Psoas muscle (tissue), 8 donors: ENCODE results near the gene KCTD6. TPM values are rescaled to one million over a fixed set of nuclear protein-coding genes. Genes with fewer than 3 reads are reported as not detected.

Experiments
- ATAC-seq, 4 donors: fragments of 200-7000 bp; cut with Tn5 transposase; one replicate each; pipeline ENCODE4 v1.9.1; 2020; ENCODE audit warnings: moderate library complexity in 3 of 4, mild to moderate bottlenecking in 2 of 4
- DNase-seq, 2 donors: peaks; one replicate each; pipeline ENCODE4 v3.0.0-alpha.2; 2020
- H3K27ac ChIP-seq: fragments of 200-600 bp; one replicate; pipeline ENCODE4 v1.8.0; 2022
- H3K27me3 ChIP-seq, 3 donors: fragments of 200-600 bp in 1 of 3; one replicate each; pipeline versions ENCODE4 v1.6.1 to v1.8.0; 2013 to 2022; ENCODE audit warnings: low read length in 2 of 3, mild to moderate bottlenecking in 2 of 3, moderate library complexity in 1 of 3; ENCODE audit not compliant: insufficient read depth in 3 of 3
- H3K36me3 ChIP-seq, 2 donors: fragments of 200-600 bp in 1 of 2; one replicate each; pipeline versions ENCODE4 v1.6.1 to v1.8.0; 2013 to 2022; ENCODE audit warnings: low read depth in 1 of 2, mild to moderate bottlenecking in 1 of 2, moderate library complexity in 1 of 2; ENCODE audit not compliant: insufficient read depth in 1 of 2
- H3K4me1 ChIP-seq: fragments of 200-600 bp; one replicate; pipeline ENCODE4 v1.8.0; 2022
- H3K4me3 ChIP-seq: fragments of 200-600 bp; one replicate; pipeline ENCODE4 v1.8.0; 2022; ENCODE audit warnings: mild to moderate bottlenecking
- H3K9me3 ChIP-seq: fragments of 200-600 bp; one replicate; pipeline ENCODE4 v1.8.0; 2022
- WGBS, 3 donors: extraction: QIAGEN DNeasy Blood & Tissue Kit; methylation state at CpG; one replicate each; pipeline versions ENCODE4 v1.1.6 to v1.1.7; 2013; 5-methylcytosine and 5-hydroxymethylcytosine counted together
- intact Hi-C, 2 donors: fragments of 100-400 bp; cut with DNase I; formaldehyde crosslinking; loops; one replicate each; pipeline versions ENCODE4 v1.11.0 to v1.14.2; 2022
- polyA plus RNA-seq, 3 donors: library from polyadenylated mRNA; stranded (reverse); fragments of 200-250 nt; gene quantifications; one replicate each; pipeline ENCODE4 v1.2.3, GENCODE V29; 2013
- total RNA-seq, 4 donors: library from RNA; stranded (reverse); fragmentation: NEBNext Ultra II Directional in 2 of 4; extraction: Animal tissue kit (Norgen Biotek cat#: 25700) in 2 of 4; gene quantifications; one replicate each; pipeline versions ENCODE4 v1.2.1 to v1.2.4, GENCODE V29; 2021 to 2023
- TF ChIP-seq, protein P1 (sequence below): fragments of 200-600 bp; IDR thresholded peaks from one replicate; pipeline ENCODE4 v1.8.0; 2022; ENCODE audit warnings: antibody characterized with exemption
- donor health status: healthy with polysubstance abuse.
- donor health status: DM: no; HTN: no; CAD: no; lungs with moderate emphysema.
- donor health status: Bipolar disorder and iron deficiency.
- donor health status: healthy.
- donor health status: DM: yes; HTN: yes; CAD: no.
- donor health status: DM: no; HTN: no; CAD: no.
- donor health status: DM: no; HTN: no; CAD: no.
- donor health status: DM: yes; HTN: yes; CAD: no.

Gene KCTD6
- total and polyA plus RNA-seq, 7 donors: 2.6 to 11.0 (median 6.7) TPM

DNA sequence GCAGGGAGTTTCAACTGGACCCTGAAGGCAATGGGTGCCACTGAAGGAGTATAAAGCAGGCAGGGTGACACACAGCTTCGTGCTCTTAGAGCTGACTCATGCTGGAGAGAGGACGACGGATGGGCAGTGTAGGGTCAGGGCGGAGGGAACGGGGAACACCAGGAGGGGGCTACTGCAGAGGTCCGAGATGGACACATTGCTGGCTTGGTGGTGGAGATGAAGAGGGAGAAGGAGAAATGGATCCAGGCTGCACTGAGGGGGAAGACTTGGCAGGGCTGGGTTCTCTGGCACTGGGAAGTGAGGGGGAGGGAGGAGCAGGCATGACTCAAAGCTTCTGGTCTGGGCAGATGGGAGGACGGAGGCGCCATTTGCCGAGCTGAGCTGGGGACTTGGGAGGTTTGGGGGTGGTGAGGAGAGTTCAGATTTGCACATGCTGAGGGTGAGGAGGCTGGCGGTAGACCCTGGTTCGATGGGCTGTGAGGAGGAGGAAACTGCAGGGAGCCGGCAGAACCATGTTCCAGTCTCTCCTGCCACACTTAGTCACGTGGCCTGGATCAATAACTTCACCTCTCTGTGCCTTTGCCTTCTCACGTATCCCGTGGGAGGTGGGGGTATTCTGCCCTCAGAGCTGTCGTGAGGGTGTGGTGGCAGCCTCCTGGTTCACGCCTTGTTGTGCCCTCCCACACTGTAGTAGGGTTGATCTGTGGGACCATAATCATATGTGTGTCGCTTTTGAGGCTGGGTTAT is 4.6 kb upstream of the KCTD6 start:
- WGBS, 3 donors: 57 to 65% (median 63%) methylated on average over 18 of the region's 18 CpGs
- DNase-seq (peak in 1 of 2 donors; percentile 38), ATAC-seq (no peak)
- Histone ChIP-seq H3K9me3 (no peaks in the 10 kb centered on the region), H3K4me1 (peaks cover 11% of the 10 kb centered on the region), H3K27me3 (no peaks in the 10 kb centered on the region), H3K4me3 (no peak overlapping the region), H3K36me3 (no peaks in the 10 kb centered on the region), H3K27ac (no peak overlapping the region)
- intact Hi-C loops: no loop called here
- TF ChIP-seq, protein P1, sequence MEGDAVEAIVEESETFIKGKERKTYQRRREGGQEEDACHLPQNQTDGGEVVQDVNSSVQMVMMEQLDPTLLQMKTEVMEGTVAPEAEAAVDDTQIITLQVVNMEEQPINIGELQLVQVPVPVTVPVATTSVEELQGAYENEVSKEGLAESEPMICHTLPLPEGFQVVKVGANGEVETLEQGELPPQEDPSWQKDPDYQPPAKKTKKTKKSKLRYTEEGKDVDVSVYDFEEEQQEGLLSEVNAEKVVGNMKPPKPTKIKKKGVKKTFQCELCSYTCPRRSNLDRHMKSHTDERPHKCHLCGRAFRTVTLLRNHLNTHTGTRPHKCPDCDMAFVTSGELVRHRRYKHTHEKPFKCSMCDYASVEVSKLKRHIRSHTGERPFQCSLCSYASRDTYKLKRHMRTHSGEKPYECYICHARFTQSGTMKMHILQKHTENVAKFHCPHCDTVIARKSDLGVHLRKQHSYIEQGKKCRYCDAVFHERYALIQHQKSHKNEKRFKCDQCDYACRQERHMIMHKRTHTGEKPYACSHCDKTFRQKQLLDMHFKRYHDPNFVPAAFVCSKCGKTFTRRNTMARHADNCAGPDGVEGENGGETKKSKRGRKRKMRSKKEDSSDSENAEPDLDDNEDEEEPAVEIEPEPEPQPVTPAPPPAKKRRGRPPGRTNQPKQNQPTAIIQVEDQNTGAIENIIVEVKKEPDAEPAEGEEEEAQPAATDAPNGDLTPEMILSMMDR: no peak

DNA sequence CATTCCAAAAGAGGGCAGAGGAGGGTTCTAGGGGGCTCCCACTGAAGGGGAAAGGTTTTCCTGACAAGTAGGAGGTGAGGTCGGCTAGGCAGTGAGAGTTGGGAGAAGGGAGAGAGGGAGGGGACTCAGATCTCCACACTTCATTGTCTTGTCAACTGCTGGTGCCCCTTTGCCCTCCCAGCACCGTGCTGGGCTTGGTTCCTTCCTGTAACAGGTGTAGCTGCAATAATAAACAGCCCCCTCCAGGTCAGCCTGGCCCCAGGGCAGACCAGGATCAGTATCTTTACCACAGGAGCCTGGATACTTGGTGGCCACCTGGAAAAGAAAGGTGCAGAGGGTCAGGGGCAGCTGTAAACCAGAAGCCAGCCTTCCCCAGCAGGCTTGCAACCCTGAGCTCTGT is 2.9 kb upstream of the KCTD6 start:
- no peaks in the 10 kb centered on the region for H3K27me3 ChIP-seq
- H3K4me3 ChIP-seq: no peak overlapping the region
- 20 to 37% (median 33%) methylated on average over 2 of the region's 2 CpGs for WGBS, 3 donors
- no peaks in the 10 kb centered on the region for H3K9me3 ChIP-seq
- H3K27ac ChIP-seq: no peak overlapping the region
- intact Hi-C loops: no loop called here
- TF ChIP-seq, protein P1: no peak
- DNase-seq: no peak
- ATAC-seq: no peak
- no peaks in the 10 kb centered on the region for H3K36me3 ChIP-seq
- H3K4me1 ChIP-seq: peaks cover 19% of the 10 kb centered on the region

DNA sequence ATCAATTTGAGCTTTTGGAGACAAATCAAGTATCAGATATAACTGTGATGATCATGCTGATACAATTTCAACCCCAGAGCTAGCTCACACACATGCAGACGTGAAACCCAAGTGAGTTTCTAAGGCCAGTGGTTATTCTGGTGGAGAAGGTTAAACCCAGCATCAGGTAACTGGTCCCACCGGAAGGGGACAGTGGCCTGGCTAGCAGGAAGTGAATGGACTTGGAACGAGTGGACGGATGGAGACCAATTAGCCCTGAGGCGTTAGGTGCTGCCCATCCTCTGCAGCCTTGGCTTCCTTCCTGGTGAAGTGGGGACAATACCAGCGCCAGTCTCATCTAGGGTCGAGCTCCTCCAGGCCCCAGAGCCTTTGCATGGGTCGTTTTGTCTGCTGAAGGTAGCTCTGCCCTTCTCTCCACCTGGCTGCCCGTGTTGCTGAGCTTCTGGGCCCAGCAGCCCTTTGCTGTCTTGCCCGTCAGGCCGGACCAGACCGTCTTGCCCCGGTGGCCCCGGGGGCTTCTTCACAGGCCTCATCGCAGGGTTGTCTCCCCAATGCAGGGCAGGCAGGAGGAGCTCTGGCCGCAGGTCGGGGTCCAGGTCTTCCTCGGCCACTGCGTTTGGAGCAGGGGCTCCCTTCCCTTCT is 915 bp upstream of the KCTD6 start:
- 53 to 68% (median 58%) methylated on average over 19 of the region's 19 CpGs for WGBS, 3 donors
- Histone ChIP-seq H3K36me3 (no peaks in the 10 kb centered on the region), H3K9me3 (no peaks in the 10 kb centered on the region), H3K27ac (peak overlapping the region; percentile 76), H3K27me3 (no peaks in the 10 kb centered on the region), H3K4me3 (peak overlapping the region; percentile 63), H3K4me1 (peaks cover 38% of the 10 kb centered on the region)
- peak; percentile 28 to 62 for DNase-seq
- ATAC-seq: peak; percentile 5 to 29 (median 11)
- intact Hi-C loops: loop anchor here in 1 of 2 donors (5.0 kb wide), 1 partner anchor 59 kb away; the partner anchor contains the start of gene PDHB
- TF ChIP-seq, protein P1: no peak

DNA sequence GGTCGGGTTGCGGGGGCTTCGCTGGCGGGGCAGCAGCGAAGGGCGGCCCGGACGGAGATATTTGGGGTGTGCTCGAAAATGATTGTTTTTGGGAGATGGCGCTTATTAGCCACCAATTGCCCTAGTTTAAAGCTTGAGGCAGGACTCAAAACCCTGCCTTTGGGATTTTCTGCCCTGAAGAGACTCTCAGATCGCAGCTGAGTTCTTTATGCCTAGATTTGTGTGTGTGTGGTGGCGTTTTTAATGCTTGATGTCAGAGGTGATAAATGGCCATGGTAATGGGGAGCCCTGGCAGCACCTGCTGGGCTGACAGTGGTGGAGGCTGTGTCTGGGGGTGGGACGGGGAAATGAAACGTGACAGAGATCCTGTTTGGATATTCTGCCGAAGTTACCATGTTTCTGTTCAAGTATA is 604 bp downstream of the KCTD6 start:
- no peaks in the 10 kb centered on the region for H3K27me3 ChIP-seq
- peak overlapping the region; percentile 79 for H3K27ac ChIP-seq
- H3K36me3 ChIP-seq: no peaks in the 10 kb centered on the region
- ATAC-seq: no peak
- intact Hi-C loops: loop anchor here (2.0 to 5.0 kb wide), 3 partner anchors 60 to 186 kb away; partner anchors contain the start of genes PXK (in 2 of the 2), HTD2 (in 1 of the 2), PDHB (in 1 of the 2) and RPP14 (in 1 of the 2)
- no peak for DNase-seq
- H3K4me1 ChIP-seq: peaks cover 51% of the 10 kb centered on the region
- 0 to 1% (median 0%) methylated on average over 13 to 15 of the region's 15 CpGs for WGBS, 3 donors
- peak overlapping the region; percentile 88 for H3K4me3 ChIP-seq
- TF ChIP-seq, protein P1: no peak
- H3K9me3 ChIP-seq: no peaks in the 10 kb centered on the region
